Lung microvascular endothelial cell (primary cell): ENCODE measurements around the gene NXPE3. TPM values are rescaled to one million over a fixed set of nuclear protein-coding genes. Genes with fewer than 3 reads are reported as not detected.

Source experiments
- DNase-seq, 2 donors: peaks; one replicate each; pipeline versions ENCODE4 v3.0.0 to v3.0.0-alpha.2; 2010; ENCODE audit warnings: low read depth in 2 of 2
- total RNA-seq: library from RNA; depleted of rRNA; stranded (reverse); fragments of >200 nt; gene quantifications from 2 replicates; pipeline ENCODE4 v1.2.1, GENCODE V29; 2014

Gene NXPE3
- total RNA-seq, 1 donor from 2014 or later, result 6.3 TPM

- DNase-seq, result peak; percentile 74 to 85
Measured at GRCh38 chr3:101828691-101829436, 49.9 kb downstream of the NXPE3 start.

DNA sequence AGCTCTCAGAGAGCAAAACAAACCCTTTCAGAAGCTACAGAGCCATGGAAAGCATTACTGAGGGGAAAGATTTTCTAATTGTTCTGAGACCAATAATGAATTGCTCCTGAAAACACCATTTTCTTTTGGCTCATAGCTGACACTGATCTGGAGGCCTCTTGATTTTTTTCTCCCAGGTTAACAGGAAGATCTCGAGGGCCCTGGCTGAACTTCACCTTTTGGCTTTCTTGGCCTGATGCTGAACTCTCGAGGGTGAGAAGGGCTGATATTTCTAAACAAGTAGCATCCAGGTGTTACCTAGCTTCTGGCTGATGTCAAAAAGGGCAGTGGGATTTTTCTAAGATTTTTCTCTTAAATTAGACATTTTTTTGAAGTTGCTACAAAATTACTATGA is 50.4 kb downstream of the NXPE3 start:
- DNase-seq, result no peak

DNA sequence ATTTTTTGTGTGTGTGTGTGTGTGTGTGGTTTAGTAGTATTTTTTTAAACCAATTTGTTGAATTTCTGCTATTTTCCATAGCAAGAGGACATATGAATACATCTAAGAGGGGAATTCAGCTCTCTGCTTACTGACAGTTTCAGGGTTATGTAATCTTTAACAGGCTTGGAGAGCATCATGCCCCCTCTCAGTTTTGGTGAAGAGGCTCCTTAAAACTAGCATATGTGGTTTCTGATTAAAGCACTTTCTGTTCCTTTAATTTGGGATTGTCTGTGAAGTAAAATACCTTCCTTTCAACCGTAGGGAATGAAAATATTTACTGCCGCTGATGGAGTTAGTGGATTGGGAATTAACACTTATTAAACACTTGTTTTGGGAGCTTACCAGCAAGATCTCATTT is 50.9 kb downstream of the NXPE3 start:
- no peak for DNase-seq

GRCh38 chr3:101833446-101833974 is 54.5 kb downstream of the NXPE3 start:
- DNase-seq, result no peak

GRCh38 chr3:101835676-101836075 is 56.7 kb downstream of the NXPE3 start:
- no peak for DNase-seq

DNA sequence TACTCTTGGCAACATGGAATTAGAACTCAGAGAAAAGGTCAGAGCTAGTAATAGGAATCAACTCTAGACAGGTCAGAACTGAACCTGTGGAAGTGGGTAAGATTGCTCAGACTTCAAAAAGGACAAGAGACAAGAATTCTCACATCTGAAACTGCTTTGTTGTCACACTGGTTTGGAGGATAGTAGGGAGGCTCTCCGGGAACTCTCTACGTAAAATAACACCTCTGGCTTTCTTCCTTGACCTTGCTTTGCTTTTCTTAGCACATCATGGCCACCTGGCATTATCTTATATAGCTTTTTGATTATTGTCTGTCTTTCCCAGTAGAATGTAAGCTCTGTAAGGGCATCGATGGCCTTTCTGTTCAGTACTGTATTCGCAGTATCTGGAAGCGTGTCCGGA is 57.1 kb downstream of the NXPE3 start:
- DNase-seq, result no peak

- peak; percentile 81 to 89 for DNase-seq
Measured at GRCh38 chr3:101836652-101837598, 57.9 kb downstream of the NXPE3 start.

- DNase-seq, result no peak
Measured at GRCh38 chr3:101838691-101839090, 59.7 kb downstream of the NXPE3 start.

DNA sequence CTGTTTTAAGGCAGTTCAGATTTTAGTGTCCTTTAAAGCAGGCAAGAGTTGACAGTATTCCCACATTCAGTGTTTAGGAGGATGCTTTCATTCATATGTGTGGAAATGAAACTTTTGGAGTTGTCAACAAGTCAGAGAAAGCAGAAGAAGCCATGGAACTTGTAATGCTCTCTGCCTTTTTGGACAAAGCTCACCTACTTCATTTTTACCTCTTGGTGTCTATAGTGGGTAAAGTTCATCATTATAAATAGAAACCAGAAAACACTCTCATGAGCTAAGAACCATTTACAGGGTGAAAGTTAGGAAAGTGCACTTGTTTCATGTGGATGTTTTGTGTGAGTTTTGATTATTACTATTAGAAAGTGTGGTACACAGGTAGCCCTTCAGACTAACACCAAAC is 61.1 kb downstream of the NXPE3 start:
- no peak for DNase-seq

DNA sequence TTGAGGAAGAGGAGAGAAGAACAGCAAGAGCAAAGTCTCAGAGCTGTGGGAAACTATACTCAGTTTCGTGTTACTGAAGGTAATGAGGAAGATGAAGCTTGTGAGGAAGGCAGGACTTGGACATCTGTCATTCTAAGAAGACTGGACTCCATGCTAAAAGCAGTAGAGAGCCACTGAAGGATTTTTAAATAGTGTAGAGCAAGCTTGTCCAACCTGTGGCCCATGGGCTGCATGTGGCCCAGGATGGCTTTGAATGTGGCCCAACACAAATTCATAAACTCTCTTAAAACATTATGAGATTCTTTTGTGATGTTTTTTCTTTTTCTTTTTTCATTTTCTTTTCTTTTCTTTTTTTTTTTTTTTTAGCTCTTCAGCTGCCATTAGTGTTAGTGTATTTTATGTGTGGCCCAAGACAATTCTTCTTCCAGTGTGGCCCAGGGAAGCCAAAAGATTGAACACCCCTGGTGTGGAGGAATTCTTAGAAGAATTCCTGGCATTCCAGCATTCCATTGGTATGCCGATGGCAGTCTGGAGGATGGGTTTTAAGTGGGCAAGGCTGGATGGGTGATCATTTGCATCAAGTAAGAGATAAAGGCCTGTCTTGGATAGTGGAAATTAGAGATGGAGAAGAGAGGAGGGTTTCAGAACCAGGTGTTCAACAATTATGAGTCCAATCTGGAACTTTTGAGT is 63.4 kb downstream of the NXPE3 start:
- DNase-seq, result no peak

- DNase-seq, result no peak
Measured at GRCh38 chr3:101842935-101843330, 63.9 kb downstream of the NXPE3 start.

DNA sequence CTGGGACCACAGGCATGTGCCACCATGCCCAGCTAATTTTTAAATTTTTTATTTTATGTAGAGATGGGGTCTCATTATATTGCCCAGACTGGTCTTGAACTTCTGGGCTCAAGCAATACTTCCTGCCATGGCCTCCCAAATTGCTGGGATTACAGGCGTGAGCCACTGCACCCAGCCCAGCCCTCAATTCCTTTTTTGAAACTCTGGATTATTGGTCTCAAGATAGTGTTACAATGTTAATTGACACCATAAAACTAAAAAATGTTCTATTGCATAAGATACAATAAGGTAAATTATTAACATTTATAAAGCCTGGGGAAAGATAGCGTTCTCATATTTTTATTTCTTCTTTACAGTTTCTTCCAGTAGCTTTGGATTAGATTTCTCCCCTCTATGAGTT is 66.4 kb downstream of the NXPE3 start:
- DNase-seq, result no peak

- DNase-seq, result no peak
Measured at GRCh38 chr3:101846709-101847108, 67.7 kb downstream of the NXPE3 start.

GRCh38 chr3:101847328-101847727 is 68.3 kb downstream of the NXPE3 start:
- no peak for DNase-seq

GRCh38 chr3:101848326-101848725 is 69.3 kb downstream of the NXPE3 start:
- no peak for DNase-seq

- peak; percentile 95 to 97 for DNase-seq
Measured at GRCh38 chr3:101848754-101849713, 70.0 kb downstream of the NXPE3 start, which contains the start of gene NFKBIZ. NFKBIZ (plus strand) TSS chr3:101849514; CDS start chr3:101849629, 115 bp downstream.

DNA sequence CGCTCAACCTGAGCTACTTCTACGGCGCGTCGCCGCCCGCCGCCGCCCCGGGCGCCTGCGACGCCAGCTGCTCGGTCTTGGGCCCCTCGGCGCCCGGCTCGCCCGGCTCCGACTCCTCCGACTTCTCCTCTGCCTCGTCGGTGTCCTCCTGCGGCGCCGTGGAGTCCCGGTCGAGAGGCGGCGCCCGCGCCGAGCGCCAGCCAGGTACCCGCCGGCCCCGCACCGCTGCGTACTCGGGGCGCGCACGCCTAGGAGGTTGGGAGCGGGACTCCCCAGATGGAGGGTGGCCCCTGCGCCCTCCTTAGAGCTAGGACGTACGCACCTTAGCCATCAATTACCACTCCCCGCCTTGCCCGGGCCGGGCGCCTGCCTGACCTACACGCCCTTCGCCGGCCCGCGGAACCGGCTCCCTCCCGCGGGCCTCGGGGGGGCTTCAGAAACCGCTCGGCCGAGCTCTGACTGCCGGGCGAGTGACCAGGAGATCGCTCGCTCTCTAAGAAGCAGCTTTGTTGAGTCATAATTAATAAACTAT is 70.8 kb downstream of the NXPE3 start:
- peak; percentile 35 to 50 for DNase-seq

DNA sequence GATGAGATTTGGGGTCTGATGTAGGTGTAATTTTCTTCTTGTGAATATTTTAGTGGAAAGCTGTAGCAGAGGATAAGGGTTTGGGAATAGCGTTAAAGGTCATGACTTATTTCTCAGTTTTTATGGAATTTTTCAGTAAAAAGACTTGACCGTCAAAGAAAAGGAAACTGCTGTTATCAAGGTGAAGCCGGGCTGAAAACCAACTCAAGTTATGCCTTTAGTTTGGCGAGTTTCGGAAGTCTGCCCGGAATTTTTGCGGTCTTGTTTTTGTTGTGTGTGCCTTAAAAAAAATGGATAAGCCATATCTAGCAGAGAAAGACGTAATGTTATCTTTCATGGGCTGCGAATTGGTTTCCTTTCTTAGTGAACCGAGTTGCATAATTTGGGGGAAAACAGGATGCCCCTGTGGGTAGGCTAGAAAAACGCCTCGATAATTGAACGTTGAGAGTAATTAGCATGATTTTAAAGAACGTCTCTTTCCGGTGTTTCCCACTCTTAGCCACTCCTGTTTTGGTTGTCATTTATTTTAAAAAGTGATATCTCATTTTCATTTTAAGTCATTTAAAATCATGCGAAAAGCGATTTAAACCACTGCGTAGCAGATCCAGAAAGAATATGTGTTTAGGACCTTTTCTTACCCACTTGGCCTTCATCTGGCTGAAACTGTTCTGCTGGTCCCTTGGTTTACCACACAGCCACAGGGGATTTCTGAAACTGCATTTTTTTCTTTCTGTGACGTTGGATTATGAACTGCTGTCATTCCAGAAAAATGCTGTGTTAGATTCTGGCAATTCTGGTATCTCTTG is 71.4 kb downstream of the NXPE3 start:
- DNase-seq, result peak; percentile 71 to 75

- peak; percentile 43 to 79 for DNase-seq
Measured at GRCh38 chr3:101851072-101851770, 72.2 kb downstream of the NXPE3 start.
